ENCODE measurements around the gene NRXN2. TPM values are rescaled to one million over a fixed set of nuclear protein-coding genes. Genes with fewer than 3 reads are reported as not detected.

Gene NRXN2
- total RNA-seq, 1 experiment from 2014 or later = 0.15 TPM

DNA sequence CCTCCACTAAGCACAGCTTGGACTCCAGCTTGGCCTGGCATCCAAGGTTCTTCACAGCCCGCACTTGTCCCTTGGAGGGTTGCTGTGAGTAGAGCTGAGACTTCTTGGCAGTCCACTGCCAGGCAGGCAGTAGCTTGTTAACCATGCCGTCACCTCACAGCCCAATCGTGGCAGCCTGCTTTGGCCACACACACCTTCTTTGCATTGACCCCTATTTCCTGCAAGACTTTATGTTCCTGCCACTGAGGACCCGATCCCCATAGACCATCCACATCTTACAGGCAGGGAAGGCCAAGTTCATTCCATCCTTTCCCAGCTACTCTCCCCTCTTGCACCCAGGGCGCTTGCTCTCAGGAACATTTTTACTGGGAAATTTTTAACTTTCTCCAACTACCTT is 39.3 kb upstream of the NRXN2 start:
- intact Hi-C loops (cut with micrococcal nuclease; ENCODE audit: unreplicated experiment) (no loop called here), in situ Hi-C loops (cut with HindIII; ENCODE audit: low pct_unique_long_range_greater_than_20kb, low sequenced_read_pairs) (no loop called here)
- BruUV-seq (replicated peaks) = TSS peak; percentile 26
- Histone ChIP-seq H3K4me3 (ENCODE audit: low read depth in 2 of 2, low read length in 2 of 2) (no peak overlapping the region), H3K9me3 (ENCODE audit: control insufficient read depth, insufficient read depth, low read depth, low read length) (no peaks in the 10 kb centered on the region), H3K36me3 (ENCODE audit: control insufficient read depth, insufficient read depth, low read length) (peaks cover 9% of the 10 kb centered on the region), H3K27ac (ENCODE audit: low read length) (no peak overlapping the region), H3K27me3 (ENCODE audit: control insufficient read depth, insufficient read depth, low read length) (no peaks in the 10 kb centered on the region), H3K4me1 (ENCODE audit: control insufficient read depth, insufficient read depth, low read length) (peaks cover 26% of the 10 kb centered on the region)
- ATAC-seq = peak; percentile 18; the same call in 1 of the 2 replicates
- POLR2A ChIA-PET = no interaction called here
- CTCF ChIA-PET = no interaction called here
- TF ChIP-seq, protein P1, sequence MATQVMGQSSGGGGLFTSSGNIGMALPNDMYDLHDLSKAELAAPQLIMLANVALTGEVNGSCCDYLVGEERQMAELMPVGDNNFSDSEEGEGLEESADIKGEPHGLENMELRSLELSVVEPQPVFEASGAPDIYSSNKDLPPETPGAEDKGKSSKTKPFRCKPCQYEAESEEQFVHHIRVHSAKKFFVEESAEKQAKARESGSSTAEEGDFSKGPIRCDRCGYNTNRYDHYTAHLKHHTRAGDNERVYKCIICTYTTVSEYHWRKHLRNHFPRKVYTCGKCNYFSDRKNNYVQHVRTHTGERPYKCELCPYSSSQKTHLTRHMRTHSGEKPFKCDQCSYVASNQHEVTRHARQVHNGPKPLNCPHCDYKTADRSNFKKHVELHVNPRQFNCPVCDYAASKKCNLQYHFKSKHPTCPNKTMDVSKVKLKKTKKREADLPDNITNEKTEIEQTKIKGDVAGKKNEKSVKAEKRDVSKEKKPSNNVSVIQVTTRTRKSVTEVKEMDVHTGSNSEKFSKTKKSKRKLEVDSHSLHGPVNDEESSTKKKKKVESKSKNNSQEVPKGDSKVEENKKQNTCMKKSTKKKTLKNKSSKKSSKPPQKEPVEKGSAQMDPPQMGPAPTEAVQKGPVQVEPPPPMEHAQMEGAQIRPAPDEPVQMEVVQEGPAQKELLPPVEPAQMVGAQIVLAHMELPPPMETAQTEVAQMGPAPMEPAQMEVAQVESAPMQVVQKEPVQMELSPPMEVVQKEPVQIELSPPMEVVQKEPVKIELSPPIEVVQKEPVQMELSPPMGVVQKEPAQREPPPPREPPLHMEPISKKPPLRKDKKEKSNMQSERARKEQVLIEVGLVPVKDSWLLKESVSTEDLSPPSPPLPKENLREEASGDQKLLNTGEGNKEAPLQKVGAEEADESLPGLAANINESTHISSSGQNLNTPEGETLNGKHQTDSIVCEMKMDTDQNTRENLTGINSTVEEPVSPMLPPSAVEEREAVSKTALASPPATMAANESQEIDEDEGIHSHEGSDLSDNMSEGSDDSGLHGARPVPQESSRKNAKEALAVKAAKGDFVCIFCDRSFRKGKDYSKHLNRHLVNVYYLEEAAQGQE (IDR thresholded peaks at IDR 0.05; ENCODE audit: insufficient read depth in 1 of 2, low read depth in 2 of 2, low read length in 1 of 2) = no peak
- TF ChIP-seq POLR2AphosphoS5 (IDR thresholded peaks at IDR 0.05; ENCODE audit: low read depth, low read length) = peak; percentile 82
- no peak for TF ChIP-seq SIN3A (IDR thresholded peaks at IDR 0.05; ENCODE audit: borderline replicate concordance, insufficient read depth, low read depth, low read length)
- TF ChIP-seq TCF7L2 (IDR thresholded peaks at IDR 0.05; ENCODE audit: low read depth, low read length) = no peak
- TF ChIP-seq, protein P2, sequence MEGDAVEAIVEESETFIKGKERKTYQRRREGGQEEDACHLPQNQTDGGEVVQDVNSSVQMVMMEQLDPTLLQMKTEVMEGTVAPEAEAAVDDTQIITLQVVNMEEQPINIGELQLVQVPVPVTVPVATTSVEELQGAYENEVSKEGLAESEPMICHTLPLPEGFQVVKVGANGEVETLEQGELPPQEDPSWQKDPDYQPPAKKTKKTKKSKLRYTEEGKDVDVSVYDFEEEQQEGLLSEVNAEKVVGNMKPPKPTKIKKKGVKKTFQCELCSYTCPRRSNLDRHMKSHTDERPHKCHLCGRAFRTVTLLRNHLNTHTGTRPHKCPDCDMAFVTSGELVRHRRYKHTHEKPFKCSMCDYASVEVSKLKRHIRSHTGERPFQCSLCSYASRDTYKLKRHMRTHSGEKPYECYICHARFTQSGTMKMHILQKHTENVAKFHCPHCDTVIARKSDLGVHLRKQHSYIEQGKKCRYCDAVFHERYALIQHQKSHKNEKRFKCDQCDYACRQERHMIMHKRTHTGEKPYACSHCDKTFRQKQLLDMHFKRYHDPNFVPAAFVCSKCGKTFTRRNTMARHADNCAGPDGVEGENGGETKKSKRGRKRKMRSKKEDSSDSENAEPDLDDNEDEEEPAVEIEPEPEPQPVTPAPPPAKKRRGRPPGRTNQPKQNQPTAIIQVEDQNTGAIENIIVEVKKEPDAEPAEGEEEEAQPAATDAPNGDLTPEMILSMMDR (IDR thresholded peaks at IDR 0.05) = no peak
- no peak for DNase-seq (ENCODE audit: low read depth, low spot score)

DNA sequence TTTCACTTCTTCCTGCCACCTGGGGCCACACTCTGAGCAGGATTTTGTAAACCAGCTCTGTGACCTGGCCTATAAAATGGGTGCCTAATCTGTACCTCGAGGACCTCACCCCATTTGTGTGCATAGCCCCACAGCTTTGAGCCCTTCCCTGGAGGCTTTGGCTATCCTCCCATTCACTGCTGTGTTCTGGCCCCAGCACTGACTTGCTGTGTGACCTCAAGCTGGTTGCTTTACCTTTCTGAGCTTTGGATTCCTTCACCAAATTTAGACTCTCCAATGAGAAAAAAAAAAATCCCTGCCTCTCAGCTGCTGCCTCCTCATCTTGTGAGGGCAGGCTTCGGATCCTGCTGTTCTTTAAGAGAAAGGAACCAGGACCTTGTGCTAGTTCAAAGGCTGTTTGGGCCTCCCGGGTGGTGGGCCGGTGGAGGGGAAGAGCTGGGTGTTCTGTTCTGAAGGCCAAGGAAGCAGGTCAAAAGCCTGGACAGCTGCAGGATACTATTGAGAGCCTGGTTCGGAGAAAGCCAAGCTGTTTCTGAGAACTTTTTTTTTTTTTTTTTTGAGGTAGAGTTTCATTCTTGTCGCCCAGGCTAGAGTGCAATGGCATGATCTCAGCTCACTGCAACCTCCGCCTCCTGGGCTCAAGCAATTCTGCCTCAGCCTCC is 37.9 kb upstream of the NRXN2 start:
- ChIA-PET POLR2A (interaction anchor here (1.0 kb wide), 1 partner anchor 18 kb away, joined by 3 read pairs; the partner anchor contains the start of gene SF1), CTCF (interaction anchor here (0.6 to 2.1 kb wide), 2 partner anchors 17 to 886 kb away, joined by 4 to 7 read pairs; partner anchors contain the start of gene RASGRP2)
- intact Hi-C loops (cut with micrococcal nuclease; ENCODE audit: unreplicated experiment) = no loop called here
- Histone ChIP-seq H3K4me3 (ENCODE audit: low read depth in 2 of 2, low read length in 2 of 2) (no peak overlapping the region), H3K36me3 (ENCODE audit: control insufficient read depth, insufficient read depth, low read length) (peaks cover 8% of the 10 kb centered on the region), H3K27me3 (ENCODE audit: control insufficient read depth, insufficient read depth, low read length) (no peaks in the 10 kb centered on the region), H3K4me1 (ENCODE audit: control insufficient read depth, insufficient read depth, low read length) (peaks cover 26% of the 10 kb centered on the region), H3K9me3 (ENCODE audit: control insufficient read depth, insufficient read depth, low read depth, low read length) (no peaks in the 10 kb centered on the region), H3K27ac (ENCODE audit: low read length) (no peak overlapping the region)
- TF ChIP-seq, protein P1 (IDR thresholded peaks at IDR 0.05; ENCODE audit: insufficient read depth in 1 of 2, low read depth in 2 of 2, low read length in 1 of 2) = no peak
- TF ChIP-seq TCF7L2 (IDR thresholded peaks at IDR 0.05; ENCODE audit: low read depth, low read length) (no peak), POLR2AphosphoS5 (IDR thresholded peaks at IDR 0.05; ENCODE audit: low read depth, low read length) (peak; percentile 21; the same call in 1 of the 2 replicates)
- ATAC-seq = no peak; the same call in 1 of the 2 replicates
- DNase-seq (ENCODE audit: low read depth, low spot score) = no peak
- BruUV-seq (replicated peaks) = no TSS peak
- in situ Hi-C loops (cut with HindIII; ENCODE audit: low pct_unique_long_range_greater_than_20kb, low sequenced_read_pairs) = no loop called here
